ENCODE measurements around the gene HHAT. TPM values are rescaled to one million over a fixed set of nuclear protein-coding genes. Genes with fewer than 3 reads are reported as not detected.

The HHAT gene
- total and polyA plus RNA-seq, 4 donors: 1.2 to 11.3 (median 3.8) TPM

- H3K9ac ChIP-seq (ENCODE audit: insufficient read depth in 1 of 2, low read length in 2 of 2): no peak overlapping the region
- no peaks in the 10 kb centered on the region for H3K27me3 ChIP-seq (ENCODE audit: control insufficient read depth in 3 of 3, insufficient read depth in 3 of 3, low read length in 2 of 3)
- ATAC-seq (ENCODE audit: insufficient read depth, low FRiP score) (no peak), DNase-seq (no peak)
- 89 to 91% methylated on average over 4 of the region's 4 CpGs for WGBS, 2 donors
- H3K9me3 ChIP-seq (ENCODE audit: control insufficient read depth in 4 of 4, insufficient read depth in 3 of 4, low read length in 3 of 4): peaks cover 0 to 8% (median 2%) of the 10 kb centered on the region in 4 donors
- no peak overlapping the region for H3K27ac ChIP-seq (ENCODE audit: low read depth in 1 of 2, low read length in 1 of 2)
- peaks cover 0 to 2% (median 0%) of the 10 kb centered on the region in 5 donors for H3K4me1 ChIP-seq (ENCODE audit: control insufficient read depth in 5 of 5, insufficient read depth in 5 of 5, low read length in 5 of 5)
- H3K4me3 ChIP-seq: no peak overlapping the region
- no peaks in the 10 kb centered on the region for H3K36me3 ChIP-seq (ENCODE audit: control insufficient read depth in 4 of 4, insufficient read depth in 4 of 4, low read length in 4 of 4)
- no peak for TF ChIP-seq CTCF (IDR thresholded peaks at IDR 0.05; ENCODE audit: control extremely low read depth, extremely low read depth)
Observed at GRCh38 chr1:210603123-210603522, 274.4 kb downstream of the HHAT start.

- Histone ChIP-seq H3K9ac (ENCODE audit: insufficient read depth in 1 of 2, low read length in 2 of 2) (no peak overlapping the region), H3K27me3 (ENCODE audit: control insufficient read depth in 3 of 3, insufficient read depth in 3 of 3, low read length in 2 of 3) (no peaks in the 10 kb centered on the region), H3K27ac (ENCODE audit: low read depth in 1 of 2, low read length in 1 of 2) (no peak overlapping the region), H3K9me3 (ENCODE audit: control insufficient read depth in 4 of 4, insufficient read depth in 3 of 4, low read length in 3 of 4) (peaks cover 0 to 8% (median 2%) of the 10 kb centered on the region in 4 donors), H3K4me1 (ENCODE audit: control insufficient read depth in 5 of 5, insufficient read depth in 5 of 5, low read length in 5 of 5) (no peaks in the 10 kb centered on the region), H3K4me3 (no peak overlapping the region), H3K36me3 (ENCODE audit: control insufficient read depth in 4 of 4, insufficient read depth in 4 of 4, low read length in 4 of 4) (peaks cover 0 to 1% (median 0%) of the 10 kb centered on the region in 4 donors)
- ATAC-seq (ENCODE audit: insufficient read depth, low FRiP score): no peak
- WGBS, 2 donors: 39 to 47% methylated on average over 2 of the region's 2 CpGs
- DNase-seq: no peak
- TF ChIP-seq CTCF (IDR thresholded peaks at IDR 0.05; ENCODE audit: control extremely low read depth, extremely low read depth): no peak
Observed at GRCh38 chr1:210605099-210605498, 276.4 kb downstream of the HHAT start.

GRCh38 chr1:210607361-210607760 is 278.7 kb downstream of the HHAT start:
- 86% methylated on average over 3 of the region's 3 CpGs for WGBS, 2 donors
- DNase-seq (no peak), ATAC-seq (ENCODE audit: insufficient read depth, low FRiP score) (no peak)
- no peaks in the 10 kb centered on the region for H3K27me3 ChIP-seq (ENCODE audit: control insufficient read depth in 3 of 3, insufficient read depth in 3 of 3, low read length in 2 of 3)
- H3K4me1 ChIP-seq (ENCODE audit: control insufficient read depth in 5 of 5, insufficient read depth in 5 of 5, low read length in 5 of 5): no peaks in the 10 kb centered on the region
- H3K36me3 ChIP-seq (ENCODE audit: control insufficient read depth in 4 of 4, insufficient read depth in 4 of 4, low read length in 4 of 4): peaks cover 0 to 1% (median 0%) of the 10 kb centered on the region in 4 donors
- H3K9me3 ChIP-seq (ENCODE audit: control insufficient read depth in 4 of 4, insufficient read depth in 3 of 4, low read length in 3 of 4): peaks cover 0 to 11% (median 2%) of the 10 kb centered on the region in 4 donors
- no peak overlapping the region for H3K9ac ChIP-seq (ENCODE audit: insufficient read depth in 1 of 2, low read length in 2 of 2)
- H3K4me3 ChIP-seq: no peak overlapping the region
- TF ChIP-seq CTCF (IDR thresholded peaks at IDR 0.05; ENCODE audit: control extremely low read depth, extremely low read depth): no peak
- H3K27ac ChIP-seq (ENCODE audit: low read depth in 1 of 2, low read length in 1 of 2): no peak overlapping the region

GRCh38 chr1:210608767-210609166 is 280.1 kb downstream of the HHAT start:
- no peak for TF ChIP-seq CTCF (IDR thresholded peaks at IDR 0.05; ENCODE audit: control extremely low read depth, extremely low read depth)
- 71 to 74% methylated on average over 5 of the region's 5 CpGs for WGBS, 2 donors
- ATAC-seq (ENCODE audit: insufficient read depth, low FRiP score): no peak
- H3K9ac ChIP-seq (ENCODE audit: insufficient read depth in 1 of 2, low read length in 2 of 2): no peak overlapping the region
- H3K9me3 ChIP-seq (ENCODE audit: control insufficient read depth in 4 of 4, insufficient read depth in 3 of 4, low read length in 3 of 4): peaks cover 0 to 11% (median 2%) of the 10 kb centered on the region in 4 donors
- no peaks in the 10 kb centered on the region for H3K27me3 ChIP-seq (ENCODE audit: control insufficient read depth in 3 of 3, insufficient read depth in 3 of 3, low read length in 2 of 3)
- no peaks in the 10 kb centered on the region for H3K4me1 ChIP-seq (ENCODE audit: control insufficient read depth in 5 of 5, insufficient read depth in 5 of 5, low read length in 5 of 5)
- no peak for DNase-seq
- no peak overlapping the region for H3K27ac ChIP-seq (ENCODE audit: low read depth in 1 of 2, low read length in 1 of 2)
- peaks cover 0 to 1% (median 0%) of the 10 kb centered on the region in 4 donors for H3K36me3 ChIP-seq (ENCODE audit: control insufficient read depth in 4 of 4, insufficient read depth in 4 of 4, low read length in 4 of 4)
- no peak overlapping the region for H3K4me3 ChIP-seq
